KMS-11 (cell line): Measurements from ENCODE around the gene SLC28A2.

Experiments
- H2AFZ ChIP-seq: fragments of 200-600 bp; sonication (generic); 2 replicates; pipeline ENCODE4 v1.6.1; 2016; ENCODE audit warnings: antibody characterized with exemption, mixed run types, low read depth
- H3K27ac ChIP-seq: fragments of 200-600 bp; sonication (generic); 2 replicates; pipeline ENCODE4 v1.6.1; 2016; ENCODE audit warnings: mild to moderate bottlenecking, mixed run types
- H3K27me3 ChIP-seq: fragments of 200-600 bp; sonication (generic); 2 replicates; pipeline ENCODE4 v1.6.1; 2017; ENCODE audit warnings: mild to moderate bottlenecking, low read depth, mixed run types, moderate library complexity; ENCODE audit not compliant: insufficient read depth
- H3K36me3 ChIP-seq: fragments of 200-600 bp; sonication (generic); 2 replicates; pipeline ENCODE4 v1.6.1; 2017; ENCODE audit warnings: mild to moderate bottlenecking, mixed run types; ENCODE audit not compliant: insufficient read depth
- H3K4me1 ChIP-seq: fragments of 200-600 bp; sonication (generic); 2 replicates; pipeline ENCODE4 v1.6.1; 2016; ENCODE audit warnings: mild to moderate bottlenecking, low read depth, mixed run types; ENCODE audit not compliant: poor library complexity, severe bottlenecking
- H3K4me2 ChIP-seq: fragments of 200-600 bp; sonication (generic); 2 replicates; pipeline ENCODE4 v1.7.0; 2016; ENCODE audit warnings: mild to moderate bottlenecking, mixed run types
- H3K4me3 ChIP-seq: fragments of 200-600 bp; sonication (generic); IDR thresholded peaks from 2 replicates; pipeline ENCODE4 v1.6.1; 2017; ENCODE audit warnings: low read depth, low read length, mixed read lengths; ENCODE audit not compliant: insufficient read depth
- H3K79me2 ChIP-seq: fragments of 200-600 bp; sonication (generic); 2 replicates; pipeline ENCODE4 v1.6.1; 2016; ENCODE audit warnings: low read depth, mixed run types; ENCODE audit not compliant: insufficient read depth
- H3K9ac ChIP-seq: fragments of 200-600 bp; sonication (generic); 2 replicates; pipeline ENCODE4 v1.6.1; 2016; ENCODE audit warnings: mild to moderate bottlenecking, mixed run types
- H4K20me1 ChIP-seq: fragments of 200-600 bp; sonication (generic); 2 replicates; pipeline ENCODE4 v1.6.1; 2016; ENCODE audit warnings: mild to moderate bottlenecking, mixed run types; ENCODE audit not compliant: insufficient read depth
- CTCF ChIP-seq: fragments of 200-600 bp; sonication (generic); conservative IDR thresholded peaks from 2 replicates; pipeline ENCODE4 v1.6.1; 2017; ENCODE audit warnings: low read depth, mild to moderate bottlenecking, antibody characterized with exemption, low read length, moderate library complexity, mixed read lengths

SLC28A2 gene

GRCh38 chr15:45228931-45229330, 23.1 kb upstream of the SLC28A2 start:
- H3K9ac ChIP-seq, result no peak overlapping the region
- H2AFZ ChIP-seq, result no peak overlapping the region
- no peaks in the 10 kb centered on the region for H3K27me3 ChIP-seq
- H3K4me3 ChIP-seq, result no peak overlapping the region
- no peaks in the 10 kb centered on the region for H3K36me3 ChIP-seq
- H3K79me2 ChIP-seq, result no peaks in the 10 kb centered on the region
- H3K27ac ChIP-seq, result no peak overlapping the region
- TF ChIP-seq CTCF, result no peak
- H3K4me2 ChIP-seq, result no peak overlapping the region
- no peaks in the 10 kb centered on the region for H4K20me1 ChIP-seq
- no peaks in the 10 kb centered on the region for H3K4me1 ChIP-seq

- no peak overlapping the region for H2AFZ ChIP-seq
- no peak for TF ChIP-seq CTCF
- no peak overlapping the region for H3K27ac ChIP-seq
- H3K9ac ChIP-seq, result no peak overlapping the region
- H4K20me1 ChIP-seq, result no peaks in the 10 kb centered on the region
- no peak overlapping the region for H3K4me2 ChIP-seq
- H3K27me3 ChIP-seq, result no peaks in the 10 kb centered on the region
- H3K4me3 ChIP-seq, result no peak overlapping the region
- no peaks in the 10 kb centered on the region for H3K36me3 ChIP-seq
- no peaks in the 10 kb centered on the region for H3K4me1 ChIP-seq
- H3K79me2 ChIP-seq, result no peaks in the 10 kb centered on the region
Measured at GRCh38 chr15:45230245-45230965, 21.6 kb upstream of the SLC28A2 start.

GRCh38 chr15:45231132-45231531, 20.9 kb upstream of the SLC28A2 start:
- no peak for TF ChIP-seq CTCF
- Histone ChIP-seq H4K20me1 (no peaks in the 10 kb centered on the region), H3K36me3 (no peaks in the 10 kb centered on the region), H3K4me3 (no peak overlapping the region), H3K4me2 (no peak overlapping the region), H3K79me2 (no peaks in the 10 kb centered on the region), H3K9ac (no peak overlapping the region), H2AFZ (no peak overlapping the region), H3K27me3 (no peaks in the 10 kb centered on the region), H3K27ac (no peak overlapping the region), H3K4me1 (no peaks in the 10 kb centered on the region)

GRCh38 chr15:45231864-45232562, 20.0 kb upstream of the SLC28A2 start:
- no peaks in the 10 kb centered on the region for H3K4me1 ChIP-seq
- H3K27me3 ChIP-seq, result no peaks in the 10 kb centered on the region
- no peak overlapping the region for H3K27ac ChIP-seq
- no peak overlapping the region for H2AFZ ChIP-seq
- H4K20me1 ChIP-seq, result no peaks in the 10 kb centered on the region
- H3K36me3 ChIP-seq, result no peaks in the 10 kb centered on the region
- no peak overlapping the region for H3K9ac ChIP-seq
- H3K4me2 ChIP-seq, result no peak overlapping the region
- no peak for TF ChIP-seq CTCF
- H3K79me2 ChIP-seq, result no peaks in the 10 kb centered on the region
- H3K4me3 ChIP-seq, result no peak overlapping the region
